ENCODE data around the gene RPL29.

Gene RPL29

DNA sequence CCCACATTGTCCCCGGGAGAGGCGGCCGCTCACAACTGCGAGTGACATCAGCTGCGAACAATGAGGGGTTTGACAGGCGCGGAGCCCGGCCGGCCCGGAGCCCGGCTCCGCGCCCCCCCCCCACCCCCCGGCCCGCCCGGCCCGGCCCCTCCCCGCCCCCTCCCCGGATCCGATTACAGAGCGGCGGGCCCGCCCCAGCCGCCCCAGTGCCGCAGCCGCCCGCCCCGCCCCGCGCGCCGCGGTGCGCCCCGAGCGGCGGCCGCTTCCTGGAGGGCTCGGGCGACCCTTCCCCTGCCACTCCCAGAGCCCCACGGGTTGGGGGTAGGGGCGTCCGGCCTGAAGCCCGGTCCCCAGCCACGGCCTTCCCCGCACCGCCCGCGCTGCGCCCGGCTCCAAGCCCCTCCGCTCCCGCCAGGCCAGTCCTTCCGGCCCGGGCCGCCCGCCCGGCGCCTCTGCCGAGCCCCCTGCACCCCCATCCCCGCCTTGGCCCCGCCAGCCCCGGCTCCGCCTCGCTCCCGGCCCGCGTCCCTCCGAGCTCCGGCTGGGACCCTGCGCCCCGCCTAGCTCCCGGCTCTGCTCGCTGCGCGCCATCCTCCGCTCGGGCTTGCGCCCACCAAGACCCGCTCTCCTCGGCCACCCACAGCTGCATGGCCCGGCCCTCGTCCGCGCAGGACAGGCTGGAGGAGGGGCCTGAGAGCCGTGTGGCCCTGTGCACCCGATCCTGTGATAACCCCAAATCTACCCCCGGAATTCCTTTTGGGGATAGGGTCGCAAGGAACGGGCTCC lies 28.1 kb downstream of the RPL29 start, which contains the start of gene PCBP4:
Gene PCBP4, minus strand, starts transcription at position 71 of the 786 bp plus-strand sequence. CDS start 6,214 bp downstream, outside the sequence.
- DNase-seq (ENCODE audit: low read depth), result no peak
- peak within 1 kb of the TSS; percentile 66 for H3K4me3 ChIP-seq (ENCODE audit: low read depth, low read length)

DNA sequence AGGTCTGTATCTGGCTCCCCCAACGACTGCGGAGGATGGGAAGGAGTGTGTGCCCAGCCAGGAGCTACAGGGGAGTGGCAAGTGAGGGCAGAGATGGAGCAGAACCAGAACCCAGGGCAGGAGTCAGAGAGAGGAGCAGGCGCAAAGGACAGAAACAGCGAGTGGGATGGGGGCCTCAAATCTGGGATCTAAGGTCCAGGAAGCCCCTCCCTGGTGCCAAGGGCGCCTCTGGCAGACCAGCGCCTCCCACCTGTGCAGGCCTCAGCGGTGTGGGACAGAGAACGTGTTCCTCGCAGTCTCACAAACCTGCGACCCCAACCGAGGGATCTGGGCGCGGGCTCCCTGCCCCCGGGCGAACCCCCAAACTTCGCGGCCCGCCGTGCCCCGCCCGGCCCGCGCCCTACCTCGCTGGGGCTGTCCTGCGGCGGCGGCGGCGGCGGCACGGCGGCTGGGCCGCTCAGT lies 28.7 kb downstream of the RPL29 start:
- TF ChIP-seq, protein P1, sequence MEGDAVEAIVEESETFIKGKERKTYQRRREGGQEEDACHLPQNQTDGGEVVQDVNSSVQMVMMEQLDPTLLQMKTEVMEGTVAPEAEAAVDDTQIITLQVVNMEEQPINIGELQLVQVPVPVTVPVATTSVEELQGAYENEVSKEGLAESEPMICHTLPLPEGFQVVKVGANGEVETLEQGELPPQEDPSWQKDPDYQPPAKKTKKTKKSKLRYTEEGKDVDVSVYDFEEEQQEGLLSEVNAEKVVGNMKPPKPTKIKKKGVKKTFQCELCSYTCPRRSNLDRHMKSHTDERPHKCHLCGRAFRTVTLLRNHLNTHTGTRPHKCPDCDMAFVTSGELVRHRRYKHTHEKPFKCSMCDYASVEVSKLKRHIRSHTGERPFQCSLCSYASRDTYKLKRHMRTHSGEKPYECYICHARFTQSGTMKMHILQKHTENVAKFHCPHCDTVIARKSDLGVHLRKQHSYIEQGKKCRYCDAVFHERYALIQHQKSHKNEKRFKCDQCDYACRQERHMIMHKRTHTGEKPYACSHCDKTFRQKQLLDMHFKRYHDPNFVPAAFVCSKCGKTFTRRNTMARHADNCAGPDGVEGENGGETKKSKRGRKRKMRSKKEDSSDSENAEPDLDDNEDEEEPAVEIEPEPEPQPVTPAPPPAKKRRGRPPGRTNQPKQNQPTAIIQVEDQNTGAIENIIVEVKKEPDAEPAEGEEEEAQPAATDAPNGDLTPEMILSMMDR (conservative IDR thresholded peaks at IDR 0.05; ENCODE audit: low read depth, low read length), result no peak
- H3K4me3 ChIP-seq (ENCODE audit: low read depth, low read length), result peak overlapping the region; percentile 66
- DNase-seq (ENCODE audit: low read depth), result no peak

More for the DNA sequence above, 28.1 kb downstream of the RPL29 start, which contains the start of gene PCBP4:
- TF ChIP-seq, protein P1 (conservative IDR thresholded peaks at IDR 0.05; ENCODE audit: low read depth, low read length), result no peak

DNA sequence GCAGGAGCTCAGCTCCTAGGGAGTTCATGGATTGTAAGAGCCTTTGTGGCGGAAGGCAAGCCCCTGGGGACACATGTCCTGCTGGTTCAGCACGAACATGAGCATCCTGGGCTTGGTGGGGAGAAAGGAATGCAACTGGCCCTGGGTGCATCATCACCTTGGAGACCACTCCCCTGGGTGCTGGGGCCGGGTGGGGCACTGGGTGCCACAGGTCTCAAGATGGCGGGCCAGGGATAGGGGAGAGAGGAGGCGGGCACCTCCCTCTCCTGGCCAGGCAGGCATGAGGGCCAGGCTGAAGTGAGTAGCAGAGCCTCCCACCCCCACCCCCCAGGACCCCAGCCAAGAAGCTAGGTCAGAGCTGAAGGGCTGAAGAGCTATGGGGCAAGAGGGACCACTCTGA lies 29.2 kb downstream of the RPL29 start:
- DNase-seq (ENCODE audit: low read depth), result no peak
- TF ChIP-seq, protein P1 (conservative IDR thresholded peaks at IDR 0.05; ENCODE audit: low read depth, low read length), result no peak
- H3K4me3 ChIP-seq (ENCODE audit: low read depth, low read length), result no peak overlapping the region

DNA sequence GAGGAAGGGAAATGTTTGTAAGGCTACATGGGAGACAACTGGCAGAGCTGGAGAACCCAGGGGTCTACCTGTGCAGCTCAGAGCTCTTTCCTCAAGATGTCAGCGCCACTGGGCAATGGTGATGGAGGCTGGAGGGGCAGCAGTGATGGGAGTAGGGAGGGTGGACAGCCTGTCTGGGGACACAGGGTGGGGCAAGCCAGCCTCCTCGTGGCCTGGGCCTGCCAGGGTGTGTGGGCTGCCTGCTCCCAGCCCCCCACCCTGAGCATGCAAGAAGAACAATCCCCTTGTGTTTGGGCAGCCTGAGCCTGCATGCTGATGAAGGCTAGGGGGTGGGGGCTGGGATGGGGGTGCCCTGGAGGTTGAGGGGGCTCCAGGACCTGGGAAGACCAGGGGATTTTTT lies 29.7 kb downstream of the RPL29 start:
- no peak for DNase-seq (ENCODE audit: low read depth)
- TF ChIP-seq, protein P1 (conservative IDR thresholded peaks at IDR 0.05; ENCODE audit: low read depth, low read length), result no peak
- no peak overlapping the region for H3K4me3 ChIP-seq (ENCODE audit: low read depth, low read length)

DNA sequence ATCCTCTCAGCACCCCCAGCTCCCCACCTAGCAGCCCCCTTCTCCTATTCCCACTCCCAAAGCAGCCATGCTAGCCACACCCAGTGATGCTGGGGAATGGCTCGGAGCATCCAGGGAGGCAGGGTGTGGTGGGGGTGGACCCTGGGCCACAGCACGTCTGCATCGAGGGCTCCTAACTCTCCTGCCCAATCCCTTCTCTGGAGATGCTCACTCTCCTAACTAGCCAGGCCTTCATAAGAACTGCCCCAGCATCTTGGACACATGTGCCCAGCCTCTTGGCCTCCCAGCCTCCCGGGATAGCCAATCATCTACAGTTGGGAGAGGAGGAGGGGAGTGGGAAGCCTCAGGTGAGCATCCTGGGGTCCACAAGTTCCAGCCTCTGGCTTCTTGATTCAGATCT lies 31.2 kb downstream of the RPL29 start:
- DNase-seq (ENCODE audit: low read depth), result no peak
- TF ChIP-seq, protein P1 (conservative IDR thresholded peaks at IDR 0.05; ENCODE audit: low read depth, low read length), result no peak
- no peak overlapping the region for H3K4me3 ChIP-seq (ENCODE audit: low read depth, low read length)

DNA sequence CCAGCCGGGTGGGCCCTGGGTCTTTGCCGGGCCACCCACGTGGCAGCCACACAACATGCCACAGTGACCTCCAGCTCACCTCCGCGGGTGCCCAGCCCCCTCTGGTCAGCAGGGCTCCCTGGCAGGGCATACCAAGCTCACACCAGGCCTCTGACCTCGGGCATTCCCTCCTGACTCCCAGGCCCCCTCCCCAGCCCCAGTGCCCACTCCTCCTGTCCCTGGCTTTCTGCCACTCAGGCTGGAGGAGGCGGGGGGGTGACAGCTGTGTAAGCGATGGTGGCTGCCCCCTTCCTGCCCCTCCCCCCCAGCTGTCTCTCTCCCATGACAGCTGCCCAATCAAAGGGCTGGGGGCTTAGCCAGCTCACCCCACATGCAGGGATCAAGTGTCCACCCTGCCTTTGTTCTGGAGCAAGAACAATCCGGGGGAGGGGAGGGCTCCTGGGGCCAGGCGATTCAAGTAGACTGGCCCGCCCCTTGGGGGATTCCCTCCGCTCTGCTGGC lies 31.7 kb downstream of the RPL29 start:
- DNase-seq (ENCODE audit: low read depth), result no peak
- H3K4me3 ChIP-seq (ENCODE audit: low read depth, low read length), result no peak overlapping the region
- TF ChIP-seq, protein P1 (conservative IDR thresholded peaks at IDR 0.05; ENCODE audit: low read depth, low read length), result no peak
